Heart left ventricle (tissue), 13 donors: ENCODE data around the gene STRAP.

Experiments
- POLR2A ChIP-seq, 2 donors: fragments of 450-650 bp; IDR thresholded peaks; one replicate each; pipeline ENCODE4 v1.6.1; 2017; ENCODE audit warnings: antibody characterized with exemption in 2 of 2, mild to moderate bottlenecking in 2 of 2, moderate library complexity in 2 of 2
- TF ChIP-seq, protein P1 (sequence below), 12 donors: fragments of 200-600 bp; sonication (generic) in 4 of 12; IDR thresholded peaks; one replicate each; pipeline versions ENCODE4 v1.5.0 to v1.8.0; 2018 to 2022; ENCODE audit warnings: antibody characterized with exemption in 12 of 12, mild to moderate bottlenecking in 5 of 12
- donor health status: ischemic (EF 13 %, LVEDD 7.1; RV severe dilation, severe dysfunction).
- donor health status: DM: no; HTN: yes; CAD: no.
- donor health status: DM: no; HTN: no; CAD: no.
- donor health status: ischemic (EF 25% LVEDD 6.9; RV normal size, moderate dysfunction).
- donor health status: ischemic (EF 25% LVEDD 5.7; RV mildly dilated, moderate dysfunction).
- donor health status: ischemic (EF 35%, LVEDD 5.7; RV mildly dilated, moderate dysfunction).
- donor health status: nonischemic (EF 11% LVEDD 7.7; RV severe dilation, severe dysfunction).
- donor health status: DM: yes; HTN: yes; CAD: no.
- donor health status: PGD.
- donor health status: ischemic (EF 29% LVEDD 5.4; RV normal size, mild dysfunction).
- donor health status: nonischemic (EF 23%, LVEDD 6.1; RV moderate dilation, normal function).

- TF ChIP-seq POLR2A (IDR thresholded peaks at IDR 0.05), result no peak
- TF ChIP-seq, protein P1, sequence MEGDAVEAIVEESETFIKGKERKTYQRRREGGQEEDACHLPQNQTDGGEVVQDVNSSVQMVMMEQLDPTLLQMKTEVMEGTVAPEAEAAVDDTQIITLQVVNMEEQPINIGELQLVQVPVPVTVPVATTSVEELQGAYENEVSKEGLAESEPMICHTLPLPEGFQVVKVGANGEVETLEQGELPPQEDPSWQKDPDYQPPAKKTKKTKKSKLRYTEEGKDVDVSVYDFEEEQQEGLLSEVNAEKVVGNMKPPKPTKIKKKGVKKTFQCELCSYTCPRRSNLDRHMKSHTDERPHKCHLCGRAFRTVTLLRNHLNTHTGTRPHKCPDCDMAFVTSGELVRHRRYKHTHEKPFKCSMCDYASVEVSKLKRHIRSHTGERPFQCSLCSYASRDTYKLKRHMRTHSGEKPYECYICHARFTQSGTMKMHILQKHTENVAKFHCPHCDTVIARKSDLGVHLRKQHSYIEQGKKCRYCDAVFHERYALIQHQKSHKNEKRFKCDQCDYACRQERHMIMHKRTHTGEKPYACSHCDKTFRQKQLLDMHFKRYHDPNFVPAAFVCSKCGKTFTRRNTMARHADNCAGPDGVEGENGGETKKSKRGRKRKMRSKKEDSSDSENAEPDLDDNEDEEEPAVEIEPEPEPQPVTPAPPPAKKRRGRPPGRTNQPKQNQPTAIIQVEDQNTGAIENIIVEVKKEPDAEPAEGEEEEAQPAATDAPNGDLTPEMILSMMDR (IDR thresholded peaks at IDR 0.05), result no peak
Measured at GRCh38 chr12:15897433-15897832, 15.2 kb downstream of the STRAP start.
